Osteoblast (primary cell): ENCODE results near the gene BCL2. TPM values are rescaled to one million over a fixed set of nuclear protein-coding genes. Genes with fewer than 3 reads are reported as not detected.

Source experiments
- DNase-seq: peaks from one replicate; pipeline ENCODE4 v3.0.0; 2011; ENCODE audit warnings: low spot score, mixed read lengths; ENCODE audit not compliant: insufficient read length; ENCODE audit errors: missing footprints
- H2AFZ ChIP-seq: 2 replicates; pipeline ENCODE4 v1.6.0; 2011; ENCODE audit warnings: mild to moderate bottlenecking, low read length
- H3K27ac ChIP-seq: 2 replicates; pipeline ENCODE4 v1.5.1; 2011; ENCODE audit warnings: mild to moderate bottlenecking, low read depth, low read length, moderate library complexity
- H3K27me3 ChIP-seq: 2 replicates; pipeline ENCODE4 v1.6.0; 2012; ENCODE audit warnings: mild to moderate bottlenecking, control low read depth, inconsistent platforms, low read length, moderate library complexity; ENCODE audit not compliant: insufficient read depth
- H3K36me3 ChIP-seq: 2 replicates; pipeline ENCODE4 v1.5.1; 2011; ENCODE audit warnings: mild to moderate bottlenecking, low read length, control low read depth, moderate library complexity; ENCODE audit not compliant: insufficient read depth
- H3K4me1 ChIP-seq: 2 replicates; pipeline ENCODE4 v1.5.1; 2011; ENCODE audit warnings: mild to moderate bottlenecking, low read length, control low read depth, moderate library complexity; ENCODE audit not compliant: insufficient read depth
- H3K4me2 ChIP-seq: 2 replicates; pipeline ENCODE4 v1.6.0; 2011; ENCODE audit warnings: mild to moderate bottlenecking, low read length; ENCODE audit not compliant: insufficient read depth
- H3K4me3 ChIP-seq: fragments of 200-600 bp; sonication (generic); 3 replicates; pipeline ENCODE4 v1.5.1; 2012; ENCODE audit warnings: mild to moderate bottlenecking, low read length, inconsistent platforms; ENCODE audit not compliant: insufficient read depth
- H3K79me2 ChIP-seq: 2 replicates; pipeline ENCODE4 v1.6.0; 2012; ENCODE audit warnings: mild to moderate bottlenecking, low read length, control low read depth, inconsistent platforms; ENCODE audit not compliant: insufficient read depth
- H3K9me3 ChIP-seq: 2 replicates; pipeline ENCODE4 v1.5.1; 2011; ENCODE audit warnings: low read depth, low read length, control low read depth
- H4K20me1 ChIP-seq: 2 replicates; pipeline ENCODE4 v1.6.0; 2012; ENCODE audit warnings: mild to moderate bottlenecking, low read length, control low read depth; ENCODE audit not compliant: insufficient read depth
- total RNA-seq: library from RNA; depleted of rRNA; stranded (reverse); fragments of >200 nt; gene quantifications from 2 replicates; pipeline ENCODE4 v1.2.3, GENCODE V29; 2012
- TF ChIP-seq, protein P1 (sequence below): IDR thresholded peaks from 2 replicates; pipeline ENCODE4 v1.5.1; 2011; ENCODE audit warnings: mild to moderate bottlenecking, low read depth, low read length, moderate library complexity; ENCODE audit errors: extremely low read depth

BCL2 gene
- total RNA-seq, 1 donor: 11.9 TPM

DNA sequence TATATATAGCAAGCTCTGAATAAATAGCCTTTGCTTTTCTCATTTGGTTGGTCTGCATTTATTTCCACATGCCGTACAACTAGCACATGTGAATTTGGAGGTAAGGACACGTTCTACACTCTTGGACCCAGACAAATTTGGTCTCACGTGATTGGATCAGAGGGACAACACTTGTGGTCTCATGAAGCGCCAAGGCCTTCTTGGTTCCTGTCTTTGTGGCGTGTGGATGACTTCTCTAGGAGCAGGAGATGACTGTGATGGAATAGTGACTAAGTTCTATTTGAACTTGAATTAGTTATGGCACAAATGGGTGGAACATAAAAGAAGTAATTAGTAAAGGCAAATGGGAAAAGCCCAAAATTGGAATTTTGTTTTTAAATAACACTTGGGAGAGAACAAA lies 206.9 kb downstream of the BCL2 start:
- H3K79me2 ChIP-seq: no peaks in the 10 kb centered on the region
- no peaks in the 10 kb centered on the region for H3K9me3 ChIP-seq
- no peaks in the 10 kb centered on the region for H4K20me1 ChIP-seq
- H3K4me1 ChIP-seq: no peaks in the 10 kb centered on the region
- H3K4me3 ChIP-seq: no peak overlapping the region
- TF ChIP-seq, protein P1, sequence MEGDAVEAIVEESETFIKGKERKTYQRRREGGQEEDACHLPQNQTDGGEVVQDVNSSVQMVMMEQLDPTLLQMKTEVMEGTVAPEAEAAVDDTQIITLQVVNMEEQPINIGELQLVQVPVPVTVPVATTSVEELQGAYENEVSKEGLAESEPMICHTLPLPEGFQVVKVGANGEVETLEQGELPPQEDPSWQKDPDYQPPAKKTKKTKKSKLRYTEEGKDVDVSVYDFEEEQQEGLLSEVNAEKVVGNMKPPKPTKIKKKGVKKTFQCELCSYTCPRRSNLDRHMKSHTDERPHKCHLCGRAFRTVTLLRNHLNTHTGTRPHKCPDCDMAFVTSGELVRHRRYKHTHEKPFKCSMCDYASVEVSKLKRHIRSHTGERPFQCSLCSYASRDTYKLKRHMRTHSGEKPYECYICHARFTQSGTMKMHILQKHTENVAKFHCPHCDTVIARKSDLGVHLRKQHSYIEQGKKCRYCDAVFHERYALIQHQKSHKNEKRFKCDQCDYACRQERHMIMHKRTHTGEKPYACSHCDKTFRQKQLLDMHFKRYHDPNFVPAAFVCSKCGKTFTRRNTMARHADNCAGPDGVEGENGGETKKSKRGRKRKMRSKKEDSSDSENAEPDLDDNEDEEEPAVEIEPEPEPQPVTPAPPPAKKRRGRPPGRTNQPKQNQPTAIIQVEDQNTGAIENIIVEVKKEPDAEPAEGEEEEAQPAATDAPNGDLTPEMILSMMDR: no peak
- H2AFZ ChIP-seq: no peak overlapping the region
- no peak overlapping the region for H3K4me2 ChIP-seq
- no peak overlapping the region for H3K27ac ChIP-seq
- peaks cover 24% of the 10 kb centered on the region for H3K27me3 ChIP-seq
- no peak for DNase-seq
- H3K36me3 ChIP-seq: no peaks in the 10 kb centered on the region

GRCh38 chr18:63111671-63112402 lies 207.7 kb downstream of the BCL2 start:
- Histone ChIP-seq H4K20me1 (no peaks in the 10 kb centered on the region), H3K9me3 (no peaks in the 10 kb centered on the region), H3K27me3 (peaks cover 16% of the 10 kb centered on the region), H3K4me1 (no peaks in the 10 kb centered on the region), H3K4me3 (no peak overlapping the region), H2AFZ (no peak overlapping the region), H3K36me3 (no peaks in the 10 kb centered on the region), H3K79me2 (no peaks in the 10 kb centered on the region), H3K4me2 (no peak overlapping the region), H3K27ac (no peak overlapping the region)
- TF ChIP-seq, protein P1: no peak
- DNase-seq: no peak

GRCh38 chr18:63109802-63110201 lies 209.8 kb downstream of the BCL2 start:
- Histone ChIP-seq H3K79me2 (no peaks in the 10 kb centered on the region), H3K9me3 (no peaks in the 10 kb centered on the region), H2AFZ (no peak overlapping the region), H3K4me2 (no peak overlapping the region), H3K4me3 (no peak overlapping the region), H3K27me3 (peaks cover 9% of the 10 kb centered on the region), H3K4me1 (no peaks in the 10 kb centered on the region), H3K27ac (no peak overlapping the region), H3K36me3 (no peaks in the 10 kb centered on the region), H4K20me1 (no peaks in the 10 kb centered on the region)
- TF ChIP-seq, protein P1: no peak
- DNase-seq: no peak

GRCh38 chr18:63109022-63109421 lies 210.5 kb downstream of the BCL2 start:
- Histone ChIP-seq H3K4me1 (no peaks in the 10 kb centered on the region), H3K27me3 (peaks cover under 1% of the 10 kb centered on the region), H2AFZ (no peak overlapping the region), H3K36me3 (no peaks in the 10 kb centered on the region), H3K4me3 (no peak overlapping the region), H3K9me3 (no peaks in the 10 kb centered on the region), H3K79me2 (no peaks in the 10 kb centered on the region), H3K4me2 (no peak overlapping the region), H4K20me1 (no peaks in the 10 kb centered on the region), H3K27ac (no peak overlapping the region)
- no peak for DNase-seq
- TF ChIP-seq, protein P1: no peak
